GM12878 (cell line): ENCODE results near the gene PAQR5. TPM values are rescaled to one million over a fixed set of nuclear protein-coding genes. Genes with fewer than 3 reads are reported as not detected.

ENCODE experiments used
- FOXM1 ChIP-seq: IDR thresholded peaks from 2 replicates; pipeline ENCODE4 v1.6.1; 2012; ENCODE audit warnings: low read depth, mild to moderate bottlenecking, inconsistent platforms, low read length, moderate library complexity
- HDAC6 ChIP-seq: fragments of 200-600 bp; sonication (generic); IDR thresholded peaks from one replicate; pipeline ENCODE4 v1.8.0; 2017; ENCODE audit warnings: antibody characterized with exemption; ENCODE audit not compliant: unreplicated experiment
- RBBP5 ChIP-seq: fragments of 200-600 bp; sonication (generic); conservative IDR thresholded peaks from 2 replicates; pipeline ENCODE4 v1.6.1; 2016
- STAT1 ChIP-seq: fragments of 450-650 bp; conservative IDR thresholded peaks from 2 replicates; pipeline ENCODE4 v1.6.1; 2014; ENCODE audit warnings: antibody characterized with exemption, mild to moderate bottlenecking
- ZZZ3 ChIP-seq: IDR thresholded peaks from 2 replicates; pipeline ENCODE4 v1.6.1; 2011; ENCODE audit warnings: low read depth; ENCODE audit not compliant: control insufficient read depth, insufficient read length
- polyA plus RNA-seq, 11 experiments: library from polyadenylated mRNA; depleted of rRNA in 4 of 11; unstranded in 6 of 11; stranded (reverse) in 5 of 11; fragments of >200 nt; fragmentation: Nextera tagmentation in 4 of 11; fragmentation: Illumina TruSeq in 1 of 11; extraction: Ambion mirVana in 4 of 11; extraction: Trizol in 1 of 11; gene quantifications; 1 replicate in 1 of 11; 2 replicates in 10 of 11; pipeline versions ENCODE4 v1.2.1 to v1.2.3, GENCODE V29; 2011 to 2016; ENCODE audit warnings: inconsistent platforms in 2 of 11, missing spikeins in 2 of 11, low read depth in 1 of 11
- total RNA-seq, 4 experiments: library from RNA; depleted of rRNA in 3 of 4; stranded (reverse); fragments of >200 nt in 3 of 4; fragmentation: Illumina TruSeq in 1 of 4; extraction: Trizol in 1 of 4; gene quantifications; 2 replicates each; pipeline versions ENCODE4 v1.2.1 to v1.2.3, GENCODE V29; 2013 to 2021
- TF ChIP-seq, protein P1 (sequence below): fragments of 450-650 bp; IDR thresholded peaks from 2 replicates; pipeline ENCODE4 v1.6.1; 2014; ENCODE audit warnings: mild to moderate bottlenecking
- TF ChIP-seq, protein P2 (sequence below): IDR thresholded peaks from 2 replicates; pipeline ENCODE4 v1.6.1; 2011; ENCODE audit warnings: borderline replicate concordance, low read depth, mild to moderate bottlenecking, moderate library complexity, low read length; ENCODE audit not compliant: insufficient read depth, poor library complexity, severe bottlenecking
- TF ChIP-seq, protein P3 (sequence below): fragments of 450-650 bp; formaldehyde crosslinking; IDR thresholded peaks from 2 replicates; pipeline ENCODE4 v1.4.0; 2022; ENCODE audit warnings: mild to moderate bottlenecking, moderate library complexity

PAQR5 gene
- total and polyA plus RNA-seq, 10 of the 15 experiments (the other 5 are each of a cell fraction or from before 2014, with no cell fraction given): 0.02 to 0.03 TPM; not detected in 8

GRCh38 chr15:69402816-69403215 lies 104.1 kb downstream of the PAQR5 start (continued):
- no peak for TF ChIP-seq FOXM1
- TF ChIP-seq, protein P1, sequence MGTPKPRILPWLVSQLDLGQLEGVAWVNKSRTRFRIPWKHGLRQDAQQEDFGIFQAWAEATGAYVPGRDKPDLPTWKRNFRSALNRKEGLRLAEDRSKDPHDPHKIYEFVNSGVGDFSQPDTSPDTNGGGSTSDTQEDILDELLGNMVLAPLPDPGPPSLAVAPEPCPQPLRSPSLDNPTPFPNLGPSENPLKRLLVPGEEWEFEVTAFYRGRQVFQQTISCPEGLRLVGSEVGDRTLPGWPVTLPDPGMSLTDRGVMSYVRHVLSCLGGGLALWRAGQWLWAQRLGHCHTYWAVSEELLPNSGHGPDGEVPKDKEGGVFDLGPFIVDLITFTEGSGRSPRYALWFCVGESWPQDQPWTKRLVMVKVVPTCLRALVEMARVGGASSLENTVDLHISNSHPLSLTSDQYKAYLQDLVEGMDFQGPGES: no peak
- TF ChIP-seq, protein P2, sequence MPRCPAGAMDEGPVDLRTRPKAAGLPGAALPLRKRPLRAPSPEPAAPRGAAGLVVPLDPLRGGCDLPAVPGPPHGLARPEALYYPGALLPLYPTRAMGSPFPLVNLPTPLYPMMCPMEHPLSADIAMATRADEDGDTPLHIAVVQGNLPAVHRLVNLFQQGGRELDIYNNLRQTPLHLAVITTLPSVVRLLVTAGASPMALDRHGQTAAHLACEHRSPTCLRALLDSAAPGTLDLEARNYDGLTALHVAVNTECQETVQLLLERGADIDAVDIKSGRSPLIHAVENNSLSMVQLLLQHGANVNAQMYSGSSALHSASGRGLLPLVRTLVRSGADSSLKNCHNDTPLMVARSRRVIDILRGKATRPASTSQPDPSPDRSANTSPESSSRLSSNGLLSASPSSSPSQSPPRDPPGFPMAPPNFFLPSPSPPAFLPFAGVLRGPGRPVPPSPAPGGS: no peak
- TF ChIP-seq RBBP5: no peak
- no peak for TF ChIP-seq STAT1
- TF ChIP-seq, protein P3, sequence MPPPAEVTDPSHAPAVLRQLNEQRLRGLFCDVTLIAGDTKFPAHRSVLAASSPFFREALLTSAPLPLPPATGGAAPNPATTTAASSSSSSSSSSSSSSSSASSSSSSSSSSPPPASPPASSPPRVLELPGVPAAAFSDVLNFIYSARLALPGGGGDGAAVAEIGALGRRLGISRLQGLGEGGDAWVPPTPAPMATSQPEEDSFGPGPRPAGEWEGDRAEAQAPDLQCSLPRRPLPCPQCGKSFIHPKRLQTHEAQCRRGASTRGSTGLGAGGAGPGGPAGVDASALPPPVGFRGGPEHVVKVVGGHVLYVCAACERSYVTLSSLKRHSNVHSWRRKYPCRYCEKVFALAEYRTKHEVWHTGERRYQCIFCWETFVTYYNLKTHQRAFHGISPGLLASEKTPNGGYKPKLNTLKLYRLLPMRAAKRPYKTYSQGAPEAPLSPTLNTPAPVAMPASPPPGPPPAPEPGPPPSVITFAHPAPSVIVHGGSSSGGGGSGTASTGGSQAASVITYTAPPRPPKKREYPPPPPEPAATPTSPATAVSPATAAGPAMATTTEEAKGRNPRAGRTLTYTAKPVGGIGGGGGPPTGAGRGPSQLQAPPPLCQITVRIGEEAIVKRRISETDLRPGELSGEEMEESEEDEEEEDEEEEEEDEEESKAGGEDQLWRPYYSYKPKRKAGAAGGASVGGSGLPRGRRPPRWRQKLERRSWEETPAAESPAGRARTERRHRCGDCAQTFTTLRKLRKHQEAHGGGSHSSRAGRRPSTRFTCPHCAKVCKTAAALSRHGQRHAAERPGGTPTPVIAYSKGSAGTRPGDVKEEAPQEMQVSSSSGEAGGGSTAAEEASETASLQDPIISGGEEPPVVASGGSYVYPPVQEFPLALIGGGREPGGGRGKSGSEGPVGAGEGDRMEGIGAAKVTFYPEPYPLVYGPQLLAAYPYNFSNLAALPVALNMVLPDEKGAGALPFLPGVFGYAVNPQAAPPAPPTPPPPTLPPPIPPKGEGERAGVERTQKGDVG (CRISPR knock-in tag): no peak
- no peak for TF ChIP-seq HDAC6
- no peak for TF ChIP-seq ZZZ3
